ENCODE data around the gene WSB1.
"Not testable (repeated sequence)": the region's sequence is repeated elsewhere in the genome, so short reads cannot be mapped to it uniquely, and the experiment has no call there.

WSB1 gene

GRCh38 chr17:27327871-27328270 lies 34.0 kb downstream of the WSB1 start:
- DNase-seq (ENCODE audit: low spot score) (no peak), ATAC-seq (ENCODE audit: low read depth) (no peak)
- Histone ChIP-seq H3K36me3 (ENCODE audit: low read depth) (no peaks in the 10 kb centered on the region), H3K4me1 (ENCODE audit: insufficient read depth, poor library complexity, severe bottlenecking) (peaks cover 23% of the 10 kb centered on the region), H3K27me3 (ENCODE audit: insufficient read depth, poor library complexity, severe bottlenecking) (no peaks in the 10 kb centered on the region), H3K9me3 (ENCODE audit: severe bottlenecking) (no peaks in the 10 kb centered on the region), H3K4me3 (ENCODE audit: severe bottlenecking) (no peak overlapping the region), H3K27ac (ENCODE audit: poor library complexity, severe bottlenecking) (no peak overlapping the region)
- no peak for TF ChIP-seq CTCF (IDR thresholded peaks at IDR 0.05; ENCODE audit: poor library complexity, severe bottlenecking)

GRCh38 chr17:27328686-27329085 lies 34.8 kb downstream of the WSB1 start:
- DNase-seq (ENCODE audit: low spot score); ATAC-seq (ENCODE audit: low read depth); H3K9me3 ChIP-seq (ENCODE audit: severe bottlenecking); H3K36me3 ChIP-seq (ENCODE audit: low read depth); H3K27me3 ChIP-seq (ENCODE audit: insufficient read depth, poor library complexity, severe bottlenecking); H3K4me3 ChIP-seq (ENCODE audit: severe bottlenecking); H3K27ac ChIP-seq (ENCODE audit: poor library complexity, severe bottlenecking): not testable (repeated sequence)
- H3K4me1 ChIP-seq (ENCODE audit: insufficient read depth, poor library complexity, severe bottlenecking): peaks cover 20% of the 10 kb centered on the region

- Histone ChIP-seq H3K27me3 (ENCODE audit: insufficient read depth, poor library complexity, severe bottlenecking) (no peaks in the 10 kb centered on the region), H3K4me1 (ENCODE audit: insufficient read depth, poor library complexity, severe bottlenecking) (peaks cover 18% of the 10 kb centered on the region), H3K36me3 (ENCODE audit: low read depth) (no peaks in the 10 kb centered on the region), H3K27ac (ENCODE audit: poor library complexity, severe bottlenecking) (no peak overlapping the region), H3K4me3 (ENCODE audit: severe bottlenecking) (no peak overlapping the region), H3K9me3 (ENCODE audit: severe bottlenecking) (no peaks in the 10 kb centered on the region)
- TF ChIP-seq CTCF (IDR thresholded peaks at IDR 0.05; ENCODE audit: poor library complexity, severe bottlenecking): no peak
- no peak for DNase-seq (ENCODE audit: low spot score)
- ATAC-seq (ENCODE audit: low read depth): no peak
Measured at GRCh38 chr17:27329146-27329805, 35.4 kb downstream of the WSB1 start.

GRCh38 chr17:27332047-27332393 lies 38.1 kb downstream of the WSB1 start:
- H3K36me3 ChIP-seq (ENCODE audit: low read depth): no peaks in the 10 kb centered on the region
- H3K4me3 ChIP-seq (ENCODE audit: severe bottlenecking): no peak overlapping the region
- no peak for TF ChIP-seq CTCF (IDR thresholded peaks at IDR 0.05; ENCODE audit: poor library complexity, severe bottlenecking)
- DNase-seq (ENCODE audit: low spot score) (no peak), ATAC-seq (ENCODE audit: low read depth) (no peak)
- H3K27me3 ChIP-seq (ENCODE audit: insufficient read depth, poor library complexity, severe bottlenecking): no peaks in the 10 kb centered on the region
- peak overlapping the region; percentile 64 for H3K27ac ChIP-seq (ENCODE audit: poor library complexity, severe bottlenecking)
- peaks cover 18% of the 10 kb centered on the region for H3K4me1 ChIP-seq (ENCODE audit: insufficient read depth, poor library complexity, severe bottlenecking)
- H3K9me3 ChIP-seq (ENCODE audit: severe bottlenecking): no peaks in the 10 kb centered on the region

GRCh38 chr17:27332485-27333409 lies 38.8 kb downstream of the WSB1 start:
- ATAC-seq (ENCODE audit: low read depth) (peak; percentile 91), DNase-seq (ENCODE audit: low spot score) (peak; percentile 98)
- peak overlapping the region; percentile 29 for H3K4me3 ChIP-seq (ENCODE audit: severe bottlenecking)
- H3K27ac ChIP-seq (ENCODE audit: poor library complexity, severe bottlenecking): peak overlapping the region; percentile 64
- no peaks in the 10 kb centered on the region for H3K36me3 ChIP-seq (ENCODE audit: low read depth)
- H3K9me3 ChIP-seq (ENCODE audit: severe bottlenecking): no peaks in the 10 kb centered on the region
- peaks cover 18% of the 10 kb centered on the region for H3K4me1 ChIP-seq (ENCODE audit: insufficient read depth, poor library complexity, severe bottlenecking)
- no peaks in the 10 kb centered on the region for H3K27me3 ChIP-seq (ENCODE audit: insufficient read depth, poor library complexity, severe bottlenecking)
- peak; percentile 92 for TF ChIP-seq CTCF (IDR thresholded peaks at IDR 0.05; ENCODE audit: poor library complexity, severe bottlenecking)
